ENCODE data around the gene TTC28. TPM values are rescaled to one million over a fixed set of nuclear protein-coding genes. Genes with fewer than 3 reads are reported as not detected.
"Not testable (repeated sequence)": the region's sequence is repeated elsewhere in the genome, so short reads cannot be mapped to it uniquely, and the experiment has no call there.

TTC28 gene
- polyA plus RNA-seq, 1 donor from 2014 or later, result 0.30 TPM

- H3K27me3 Mint-ChIP-seq, result peaks cover 4% of the 10 kb centered on the region
- no peaks in the 10 kb centered on the region for H3K36me3 Mint-ChIP-seq
- no peaks in the 10 kb centered on the region for H3K4me1 Mint-ChIP-seq
- H3K9me3 Mint-ChIP-seq, result no peaks in the 10 kb centered on the region
- no peak overlapping the region for H3K4me3 Mint-ChIP-seq
- no peak overlapping the region for H3K27ac Mint-ChIP-seq
Observed at GRCh38 chr22:28398355-28398754, 281.3 kb downstream of the TTC28 start.

- H3K9me3 Mint-ChIP-seq, result peaks cover 0 to 3% (median 0%) of the 10 kb centered on the region in 3 donors
- no peak overlapping the region for H3K4me3 Mint-ChIP-seq
- no peaks in the 10 kb centered on the region for H3K4me1 Mint-ChIP-seq
- no peaks in the 10 kb centered on the region for H3K36me3 Mint-ChIP-seq
- no peak overlapping the region for H3K27ac Mint-ChIP-seq
- H3K27me3 Mint-ChIP-seq, result peaks cover 8% of the 10 kb centered on the region
Observed at GRCh38 chr22:28397306-28397705, 282.3 kb downstream of the TTC28 start.

- Mint-ChIP-seq H3K4me1 (no peaks in the 10 kb centered on the region), H3K36me3 (no peaks in the 10 kb centered on the region), H3K9me3 (peaks cover 0 to 3% (median 2%) of the 10 kb centered on the region in 3 donors), H3K4me3 (no peak overlapping the region), H3K27ac (no peak overlapping the region), H3K27me3 (peaks cover 8% of the 10 kb centered on the region)
Observed at GRCh38 chr22:28395920-28396753, 283.5 kb downstream of the TTC28 start.

DNA sequence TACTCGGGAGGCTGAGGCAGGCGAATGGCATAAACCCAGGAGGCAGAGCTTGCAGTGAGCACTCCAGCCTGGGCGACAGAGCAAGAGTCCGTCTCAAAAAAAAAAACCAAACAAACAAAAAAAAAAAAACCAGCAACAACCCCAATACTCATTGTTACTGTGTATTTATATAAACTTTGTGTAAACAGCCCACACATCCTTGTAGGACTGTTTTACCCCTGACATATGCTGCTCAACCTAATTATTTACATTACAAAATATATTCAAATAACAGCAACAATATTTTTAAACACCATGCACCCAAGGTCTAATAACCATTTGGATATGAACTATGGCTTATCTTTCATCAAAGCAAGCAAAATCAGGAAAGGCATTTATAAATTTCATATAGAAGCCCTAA lies 284.1 kb downstream of the TTC28 start:
- H3K4me1 Mint-ChIP-seq, result no peaks in the 10 kb centered on the region
- H3K36me3 Mint-ChIP-seq, result no peaks in the 10 kb centered on the region
- no peak overlapping the region for H3K4me3 Mint-ChIP-seq
- peaks cover 0 to 3% (median 2%) of the 10 kb centered on the region in 3 donors for H3K9me3 Mint-ChIP-seq
- H3K27me3 Mint-ChIP-seq, result peaks cover 8% of the 10 kb centered on the region
- H3K27ac Mint-ChIP-seq, result no peak overlapping the region

GRCh38 chr22:28394513-28395110 lies 285.0 kb downstream of the TTC28 start:
- Mint-ChIP-seq H3K27me3 (peaks cover 8% of the 10 kb centered on the region), H3K4me3 (no peak overlapping the region), H3K27ac (no peak overlapping the region), H3K9me3 (peaks cover 0 to 3% (median 2%) of the 10 kb centered on the region in 3 donors), H3K4me1 (no peaks in the 10 kb centered on the region), H3K36me3 (no peaks in the 10 kb centered on the region)

DNA sequence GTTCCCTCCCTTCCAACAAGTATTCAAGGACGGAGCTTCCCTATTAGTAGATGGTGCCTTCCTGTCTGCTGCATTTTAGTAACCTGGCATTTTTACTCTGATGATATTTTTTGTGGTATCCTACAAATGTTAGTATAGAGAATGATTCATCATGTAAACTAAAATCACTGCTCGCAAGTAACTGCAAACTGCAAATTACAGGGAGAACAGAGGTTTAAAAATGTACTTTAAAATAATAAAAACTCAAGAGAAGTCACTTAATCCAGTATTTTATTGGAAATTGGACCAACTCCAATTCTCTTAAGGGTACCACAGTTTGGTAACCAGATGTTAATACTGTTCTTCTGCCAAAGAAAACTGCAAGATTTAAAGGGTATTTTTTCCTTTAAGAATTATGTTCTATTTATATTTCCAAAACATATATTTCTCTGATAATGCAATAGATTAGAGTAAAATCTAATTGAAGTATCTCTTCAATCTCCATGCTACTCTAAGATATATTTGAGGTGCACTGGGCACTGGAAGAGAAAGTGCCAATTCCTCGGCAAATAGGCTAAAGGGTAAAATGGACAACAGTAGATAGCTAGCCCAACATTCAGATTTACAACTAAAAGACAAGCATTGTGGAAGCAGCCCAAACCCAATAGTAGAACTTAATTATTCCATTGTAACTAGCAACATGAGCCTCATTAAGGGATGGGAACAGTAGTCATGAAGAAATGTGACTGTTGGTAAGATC lies 298.0 kb downstream of the TTC28 start:
- H3K27ac Mint-ChIP-seq, result no peak overlapping the region
- H3K36me3 Mint-ChIP-seq, result no peaks in the 10 kb centered on the region
- H3K4me3 Mint-ChIP-seq, result no peak overlapping the region
- H3K27me3 Mint-ChIP-seq, result no peaks in the 10 kb centered on the region
- no peaks in the 10 kb centered on the region for H3K4me1 Mint-ChIP-seq
- H3K9me3 Mint-ChIP-seq, result peaks cover 0 to 4% (median 0%) of the 10 kb centered on the region in 3 donors

- no peak overlapping the region for H3K27ac Mint-ChIP-seq
- H3K4me3 Mint-ChIP-seq, result no peak overlapping the region
- no peaks in the 10 kb centered on the region for H3K36me3 Mint-ChIP-seq
- peaks cover 1% of the 10 kb centered on the region for H3K27me3 Mint-ChIP-seq
- H3K9me3 Mint-ChIP-seq, result peaks cover 0 to 4% (median 2%) of the 10 kb centered on the region in 3 donors
- no peaks in the 10 kb centered on the region for H3K4me1 Mint-ChIP-seq
Observed at GRCh38 chr22:28379951-28380350, 299.7 kb downstream of the TTC28 start.

GRCh38 chr22:28379075-28379779 lies 300.4 kb downstream of the TTC28 start:
- H3K27me3 Mint-ChIP-seq, result peaks cover 1% of the 10 kb centered on the region
- no peak overlapping the region for H3K27ac Mint-ChIP-seq
- no peaks in the 10 kb centered on the region for H3K36me3 Mint-ChIP-seq
- peaks cover 0 to 4% (median 2%) of the 10 kb centered on the region in 3 donors for H3K9me3 Mint-ChIP-seq
- H3K4me1 Mint-ChIP-seq, result no peaks in the 10 kb centered on the region
- no peak overlapping the region for H3K4me3 Mint-ChIP-seq

- Mint-ChIP-seq H3K9me3 (peaks cover 0 to 4% (median 2%) of the 10 kb centered on the region in 3 donors), H3K4me1 (no peaks in the 10 kb centered on the region), H3K27ac (no peak overlapping the region), H3K4me3 (no peak overlapping the region), H3K27me3 (peaks cover 1% of the 10 kb centered on the region), H3K36me3 (no peaks in the 10 kb centered on the region)
Observed at GRCh38 chr22:28375761-28376534, 303.7 kb downstream of the TTC28 start.

DNA sequence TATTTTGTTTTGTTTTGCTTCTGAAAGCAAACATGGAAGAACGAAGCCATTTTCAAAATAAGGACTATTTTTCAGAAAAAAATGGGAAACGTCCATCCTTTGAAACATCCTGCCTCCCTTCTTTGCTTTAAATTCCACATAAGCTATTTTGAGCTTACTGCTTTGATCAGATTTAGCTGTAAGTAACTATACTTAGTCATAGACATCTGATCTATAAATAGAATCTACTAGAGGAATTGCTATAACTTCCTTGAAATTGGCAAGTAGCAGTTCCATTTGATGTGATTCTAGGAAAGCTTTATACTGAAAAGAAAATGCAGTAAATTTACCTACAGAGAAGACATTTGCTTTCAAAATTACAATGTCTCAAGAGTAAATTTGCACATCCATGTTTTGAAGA lies 305.8 kb downstream of the TTC28 start:
- H3K27me3 Mint-ChIP-seq, result peaks cover 4% of the 10 kb centered on the region
- H3K36me3 Mint-ChIP-seq, result no peaks in the 10 kb centered on the region
- H3K4me3 Mint-ChIP-seq, result no peak overlapping the region
- no peaks in the 10 kb centered on the region for H3K4me1 Mint-ChIP-seq
- peaks cover 2 to 5% (median 4%) of the 10 kb centered on the region in 3 donors for H3K9me3 Mint-ChIP-seq
- H3K27ac Mint-ChIP-seq, result no peak overlapping the region

- H3K27ac Mint-ChIP-seq, result no peak overlapping the region
- H3K4me1 Mint-ChIP-seq, result no peaks in the 10 kb centered on the region
- no peaks in the 10 kb centered on the region for H3K36me3 Mint-ChIP-seq
- H3K9me3 Mint-ChIP-seq, result peaks cover 0 to 6% (median 6%) of the 10 kb centered on the region in 3 donors
- peaks cover 3% of the 10 kb centered on the region for H3K27me3 Mint-ChIP-seq
- no peak overlapping the region for H3K4me3 Mint-ChIP-seq
Observed at GRCh38 chr22:28369854-28370253, 309.8 kb downstream of the TTC28 start.

GRCh38 chr22:28366856-28367255 lies 312.8 kb downstream of the TTC28 start:
- H3K4me3 Mint-ChIP-seq, result no peak overlapping the region
- peaks cover 6 to 21% (median 8%) of the 10 kb centered on the region in 3 donors for H3K9me3 Mint-ChIP-seq
- peaks cover 3% of the 10 kb centered on the region for H3K27me3 Mint-ChIP-seq
- no peak overlapping the region for H3K27ac Mint-ChIP-seq
- no peaks in the 10 kb centered on the region for H3K4me1 Mint-ChIP-seq
- no peaks in the 10 kb centered on the region for H3K36me3 Mint-ChIP-seq

GRCh38 chr22:28365371-28365770 lies 314.3 kb downstream of the TTC28 start:
- Mint-ChIP-seq H3K27me3 (no peaks in the 10 kb centered on the region), H3K27ac (no peak overlapping the region), H3K4me3 (no peak overlapping the region), H3K9me3 (peaks cover 8 to 22% (median 10%) of the 10 kb centered on the region in 3 donors), H3K4me1 (no peaks in the 10 kb centered on the region), H3K36me3 (no peaks in the 10 kb centered on the region)

DNA sequence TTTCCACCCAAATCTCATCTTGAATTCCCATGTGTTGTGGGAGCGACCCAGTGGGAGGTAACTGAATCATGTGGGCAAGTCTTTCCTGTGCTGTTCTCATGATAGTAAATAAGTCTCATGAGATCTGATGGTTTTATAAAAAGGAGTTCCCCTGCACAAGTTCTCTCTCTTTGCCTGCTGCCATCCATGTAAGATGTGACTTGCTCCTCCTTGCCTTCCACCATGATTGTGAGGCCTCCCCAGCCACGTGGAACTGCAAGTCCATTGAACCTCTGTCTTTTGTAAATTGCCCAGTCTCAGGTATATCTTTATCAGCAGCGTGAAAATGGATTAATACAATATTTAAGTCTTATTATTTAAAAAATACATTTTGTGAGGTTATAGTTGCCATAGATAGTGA lies 315.5 kb downstream of the TTC28 start:
- H3K27ac Mint-ChIP-seq, H3K36me3 Mint-ChIP-seq, H3K4me3 Mint-ChIP-seq, H3K27me3 Mint-ChIP-seq, H3K4me1 Mint-ChIP-seq: not testable (repeated sequence)
- H3K9me3 Mint-ChIP-seq, result peaks cover 6 to 22% (median 10%) of the 10 kb centered on the region in 3 donors

Measured in IgD-negative memory B cell (primary cell).